Panc1 (cell line): ENCODE measurements around the gene PRPS2. TPM values are rescaled to one million over a fixed set of nuclear protein-coding genes. Genes with fewer than 3 reads are reported as not detected.

Experiments
- ATAC-seq: fragments of 200-7000 bp; cut with Tn5 transposase; 2 replicates; pipeline ENCODE4 v1.9.1; 2020; ENCODE audit warnings: mild to moderate bottlenecking, moderate library complexity
- BruUV-seq: library from RNA; stranded (reverse); fragments of 400-500 nt; replicated peaks from 2 replicates; lab custom pipeline; 2021; lab: Mats Ljungman, UMichigan
- CTCF ChIA-PET: fragments of 300-600 bp; sonication (Branson Sonifier 250); formaldehyde crosslinking; loops from one replicate; lab custom pipeline; 2022; ENCODE audit warnings: antibody characterized with exemption; lab: Charles Lee
- POLR2A ChIA-PET: fragments of 300-600 bp; sonication (Branson Sonifier 250); formaldehyde crosslinking; loops from one replicate; lab custom pipeline; 2022; ENCODE audit warnings: antibody characterized with exemption; lab: Charles Lee
- DNase-seq: peaks from one replicate; pipeline ENCODE4 v3.0.0-alpha.2; 2010; ENCODE audit warnings: low read depth, low spot score
- H3K27ac ChIP-seq: 2 replicates; pipeline ENCODE4 v1.5.1; 2011; ENCODE audit warnings: mild to moderate bottlenecking, low read length, inconsistent platforms
- H3K27me3 ChIP-seq: fragments of 200-500 bp; sonication (Bioruptor generic); 2 replicates; pipeline ENCODE4 v1.6.0; 2014; ENCODE audit warnings: low read length, inconsistent platforms; ENCODE audit not compliant: control insufficient read depth, insufficient read depth
- H3K36me3 ChIP-seq: fragments of 200-500 bp; sonication (Bioruptor generic); 2 replicates; pipeline ENCODE4 v1.5.1; 2014; ENCODE audit warnings: inconsistent platforms, mild to moderate bottlenecking, low read length, moderate library complexity; ENCODE audit not compliant: control insufficient read depth, insufficient read depth
- H3K4me1 ChIP-seq: 2 replicates; pipeline ENCODE4 v1.5.1; 2011; ENCODE audit warnings: inconsistent platforms, mild to moderate bottlenecking, low read length, moderate library complexity; ENCODE audit not compliant: control insufficient read depth, insufficient read depth
- H3K4me3 ChIP-seq, 2 experiments: 2 replicates each; pipeline ENCODE4 v1.5.1; 2011 to 2012; ENCODE audit warnings: low read depth in 2 of 2, low read length in 2 of 2, mild to moderate bottlenecking in 2 of 2, inconsistent platforms in 1 of 2, moderate library complexity in 1 of 2
- H3K9me3 ChIP-seq: fragments of 200-500 bp; sonication (Bioruptor generic); 2 replicates; pipeline ENCODE4 v1.5.1; 2014; ENCODE audit warnings: low read depth, mild to moderate bottlenecking, inconsistent platforms, low read length, moderate library complexity; ENCODE audit not compliant: control insufficient read depth, insufficient read depth
- CTCF ChIP-seq: fragments of 450-650 bp; IDR thresholded peaks from 2 replicates; pipeline ENCODE4 v1.5.1; 2017; ENCODE audit warnings: mild to moderate bottlenecking
- POLR2AphosphoS5 ChIP-seq: IDR thresholded peaks from 2 replicates; pipeline ENCODE4 v1.6.1; 2012; ENCODE audit warnings: mild to moderate bottlenecking, low read depth, low read length, moderate library complexity
- REST ChIP-seq, 2 experiments: IDR thresholded peaks; 2 replicates each; pipeline ENCODE4 v1.6.1; 2011 to 2012; ENCODE audit warnings: low read depth in 2 of 2, control low read depth in 1 of 2, low read length in 1 of 2, mild to moderate bottlenecking in 1 of 2, moderate library complexity in 1 of 2; ENCODE audit not compliant: insufficient read depth in 1 of 2
- SIN3A ChIP-seq: IDR thresholded peaks from 2 replicates; pipeline ENCODE4 v1.6.1; 2012; ENCODE audit warnings: low read depth, mild to moderate bottlenecking, low read length, moderate library complexity, borderline replicate concordance; ENCODE audit not compliant: insufficient read depth
- TCF7L2 ChIP-seq: IDR thresholded peaks from 2 replicates; pipeline ENCODE4 v1.6.1; 2011; ENCODE audit warnings: mild to moderate bottlenecking, low read depth, low read length, inconsistent platforms
- in situ Hi-C: cut with HindIII; loops from 2 replicates; pipeline ENCODE4 v1.10.0; 2016; ENCODE audit warnings: low sequenced_read_pairs, low pct_unique_long_range_greater_than_20kb
- intact Hi-C: fragments of 100-400 bp; cut with micrococcal nuclease; formaldehyde crosslinking; loops from one replicate; pipeline ENCODE4 v1.10.0; 2022; ENCODE audit not compliant: unreplicated experiment
- total RNA-seq: library from RNA; stranded (reverse); gene quantifications from one replicate; pipeline ENCODE4 v1.2.1, GENCODE V29; 2021; ENCODE audit not compliant: unreplicated experiment

Gene PRPS2
- total RNA-seq, 1 experiment from 2014 or later = 28.4 TPM

- in situ Hi-C loops = no loop called here
Measured at GRCh38 chrX:12824944-12825343, 33.7 kb downstream of the PRPS2 start.

GRCh38 chrX:12825801-12826200 lies 34.6 kb downstream of the PRPS2 start:
- CTCF ChIA-PET = no interaction called here
- ATAC-seq = no peak
- H3K4me1 ChIP-seq = no peaks in the 10 kb centered on the region
- POLR2A ChIA-PET = no interaction called here
- H3K27ac ChIP-seq = no peak overlapping the region
- DNase-seq = no peak
- in situ Hi-C loops (no loop called here), intact Hi-C loops (no loop called here)
- no TSS peak for BruUV-seq
- no peaks in the 10 kb centered on the region; the same call in 1 of the 2 replicates for H3K36me3 ChIP-seq
- no peaks in the 10 kb centered on the region for H3K9me3 ChIP-seq
- no peak overlapping the region for H3K4me3 ChIP-seq
- no peaks in the 10 kb centered on the region for H3K27me3 ChIP-seq
- no peak for TF ChIP-seq TCF7L2
- no peak for TF ChIP-seq CTCF
- TF ChIP-seq POLR2AphosphoS5 = no peak
- TF ChIP-seq REST (IDR thresholded peaks at IDR 0.05; ENCODE audit: insufficient read depth in 1 of 2, low read depth in 2 of 2, low read length in 1 of 2) = no peak
- TF ChIP-seq SIN3A = no peak

More at GRCh38 chrX:12824944-12825343, 33.7 kb downstream of the PRPS2 start:
- ChIA-PET POLR2A (no interaction called here), CTCF (no interaction called here)
- no TSS peak for BruUV-seq
- DNase-seq = no peak
- no peak for ATAC-seq
- intact Hi-C loops = no loop called here
- Histone ChIP-seq H3K9me3 (no peaks in the 10 kb centered on the region), H3K27ac (no peak overlapping the region), H3K27me3 (no peaks in the 10 kb centered on the region), H3K4me3 (no peak overlapping the region), H3K4me1 (no peaks in the 10 kb centered on the region), H3K36me3 (no peaks in the 10 kb centered on the region; the same call in 1 of the 2 replicates)
- TF ChIP-seq POLR2AphosphoS5 (no peak), TCF7L2 (no peak), SIN3A (no peak), CTCF (no peak), REST (IDR thresholded peaks at IDR 0.05; ENCODE audit: insufficient read depth in 1 of 2, low read depth in 2 of 2, low read length in 1 of 2) (no peak)
